Activated CD4-positive, CD25-positive, alpha-beta regulatory T cell treated with anti-CD3 and anti-CD28 coated beads, Interleukin-2, amount 50 U/mL, for 72 hours (primary cell): ENCODE data around the gene ZSWIM3.
"Not testable (repeated sequence)": the region's sequence is repeated elsewhere in the genome, so short reads cannot be mapped to it uniquely, and the experiment has no call there.

Experiments used
- DNase-seq: peaks from one replicate; pipeline ENCODE4 v3.0.0; 2021

The ZSWIM3 gene

GRCh38 chr20:45861221-45862075 is 4.0 kb downstream of the ZSWIM3 start:
- DNase-seq, result no peak

- no peak for DNase-seq
Measured at GRCh38 chr20:45863543-45864470, 6.4 kb downstream of the ZSWIM3 start.

GRCh38 chr20:45866454-45866853 is 9.0 kb downstream of the ZSWIM3 start:
- DNase-seq, result no peak

GRCh38 chr20:45867136-45867818 is 9.9 kb downstream of the ZSWIM3 start:
- no peak for DNase-seq

- no peak for DNase-seq
Measured at GRCh38 chr20:45867819-45868176, 10.4 kb downstream of the ZSWIM3 start.

GRCh38 chr20:45872626-45873025 is 15.2 kb downstream of the ZSWIM3 start:
- DNase-seq, result no peak

GRCh38 chr20:45873409-45874103 is 16.1 kb downstream of the ZSWIM3 start:
- no peak for DNase-seq

- DNase-seq, result not testable (repeated sequence)
Measured at GRCh38 chr20:45874104-45874481, 16.7 kb downstream of the ZSWIM3 start.

- no peak for DNase-seq
Measured at GRCh38 chr20:45874576-45874975, 17.2 kb downstream of the ZSWIM3 start.

GRCh38 chr20:45878076-45878761 is 20.8 kb downstream of the ZSWIM3 start:
- no peak for DNase-seq

- DNase-seq, result peak; percentile 99
Measured at GRCh38 chr20:45880988-45881788, 23.8 kb downstream of the ZSWIM3 start, which contains the start of gene ZSWIM1. Gene ZSWIM1, plus strand, starts transcription at chr20:45881227. Its CDS starts 1,366 bp downstream, at chr20:45882593.

GRCh38 chr20:45882469-45883099 is 25.2 kb downstream of the ZSWIM3 start:
- no peak for DNase-seq

GRCh38 chr20:45883100-45883469 is 25.7 kb downstream of the ZSWIM3 start:
- no peak for DNase-seq

GRCh38 chr20:45886590-45887345 is 29.4 kb downstream of the ZSWIM3 start:
- no peak for DNase-seq

GRCh38 chr20:45887346-45887715 is 29.9 kb downstream of the ZSWIM3 start, which contains the start of gene SPATA25:
Gene SPATA25, minus strand, starts transcription at chr20:45887622. Its CDS starts 32 bp downstream, at chr20:45887590.
- DNase-seq, result no peak

- DNase-seq, result no peak
Measured at GRCh38 chr20:45888681-45889080, 31.3 kb downstream of the ZSWIM3 start.

GRCh38 chr20:45890077-45890984 is 32.9 kb downstream of the ZSWIM3 start:
- peak; percentile 47 for DNase-seq
